HEK293 (cell line): ENCODE measurements around the gene TMEM151B.

ENCODE experiments used
- CTCF ChIA-PET: fragments of 350-600 bp; formaldehyde crosslinking; extraction: SDS; loops from one replicate; lab custom pipeline; 2021; ENCODE audit warnings: antibody characterized with exemption; lab: Yijun Ruan, JAX
- POLR2A ChIA-PET: fragments of 300-600 bp; formaldehyde crosslinking; extraction: SDS; loops from one replicate; lab custom pipeline; 2020; ENCODE audit warnings: antibody characterized with exemption, inconsistent platforms; lab: Yijun Ruan, JAX
- H3K27ac ChIP-seq: fragments of 200-500 bp; sonication (Bioruptor generic); 2 replicates; pipeline ENCODE4 v1.5.1; 2014; ENCODE audit warnings: low read depth, low read length, control low read depth, inconsistent platforms; ENCODE audit errors: extremely low read depth
- H3K36me3 ChIP-seq, 2 experiments: fragments of 200-500 bp in 1 of 2; sonication (Bioruptor generic) in 1 of 2; 1 replicate in 1 of 2; 2 replicates in 1 of 2; pipeline ENCODE4 v1.5.1; 2014 to 2017; ENCODE audit warnings: inconsistent platforms in 2 of 2, low read length in 2 of 2; ENCODE audit not compliant: control insufficient read depth in 2 of 2, insufficient read depth in 1 of 2
- H3K4me1 ChIP-seq: fragments of 200-500 bp; sonication (Bioruptor generic); 2 replicates; pipeline ENCODE4 v1.5.1; 2014; ENCODE audit warnings: mild to moderate bottlenecking, low read length, inconsistent platforms; ENCODE audit not compliant: control insufficient read depth, insufficient read depth
- H3K4me3 ChIP-seq: 2 replicates; pipeline ENCODE4 v1.5.1; 2011; ENCODE audit warnings: low read depth, mild to moderate bottlenecking, control low read depth, low read length, moderate library complexity
- H3K9me3 ChIP-seq: fragments of 200-500 bp; sonication (Bioruptor generic); 2 replicates; pipeline ENCODE4 v1.5.1; 2014; ENCODE audit warnings: low read depth, low read length, inconsistent platforms; ENCODE audit not compliant: control insufficient read depth, insufficient read depth
- BCL6B ChIP-seq: fragments of 450-650 bp; formaldehyde crosslinking; IDR thresholded peaks from 2 replicates; pipeline ENCODE4 v1.5.1; 2017; ENCODE audit warnings: missing biosample characterization, missing genetic modification characterization
- EGR2 ChIP-seq: fragments of 450-650 bp; formaldehyde crosslinking; IDR thresholded peaks from 2 replicates; pipeline ENCODE4 v1.5.1; 2016; ENCODE audit warnings: low read depth, missing biosample characterization, missing genetic modification characterization
- GFI1B ChIP-seq: fragments of 450-650 bp; formaldehyde crosslinking; IDR thresholded peaks from 2 replicates; pipeline ENCODE4 v1.5.1; 2016; ENCODE audit warnings: missing biosample characterization, missing genetic modification characterization
- GLI4 ChIP-seq: fragments of 450-650 bp; formaldehyde crosslinking; IDR thresholded peaks from 2 replicates; pipeline ENCODE4 v1.5.1; 2016; ENCODE audit warnings: missing biosample characterization, missing genetic modification characterization
- IKZF3 ChIP-seq: fragments of 450-650 bp; IDR thresholded peaks from 2 replicates; pipeline ENCODE4 v1.5.0; 2018; ENCODE audit warnings: missing biosample characterization, mild to moderate bottlenecking, missing genetic modification characterization, moderate library complexity
- KLF17 ChIP-seq: fragments of 450-650 bp; formaldehyde crosslinking; IDR thresholded peaks from 2 replicates; pipeline ENCODE4 v1.5.1; 2016; ENCODE audit warnings: missing biosample characterization, missing genetic modification characterization
- KLF7 ChIP-seq: fragments of 450-650 bp; formaldehyde crosslinking; IDR thresholded peaks from 2 replicates; pipeline ENCODE4 v1.5.1; 2016; ENCODE audit warnings: missing biosample characterization, missing genetic modification characterization, borderline replicate concordance
- SCRT2 ChIP-seq: fragments of 450-650 bp; formaldehyde crosslinking; IDR thresholded peaks from 2 replicates; pipeline ENCODE4 v1.5.1; 2016; ENCODE audit warnings: missing biosample characterization, missing genetic modification characterization
- SP3 ChIP-seq: fragments of 450-650 bp; formaldehyde crosslinking; IDR thresholded peaks from 2 replicates; pipeline ENCODE4 v1.5.1; 2016; ENCODE audit warnings: missing biosample characterization, missing genetic modification characterization
- TCF7L2 ChIP-seq: IDR thresholded peaks from 2 replicates; pipeline ENCODE4 v1.6.1; 2011; ENCODE audit warnings: low read depth, mild to moderate bottlenecking, inconsistent platforms, low read length, moderate library complexity, borderline replicate concordance
- TRIM28 ChIP-seq: IDR thresholded peaks from 2 replicates; pipeline ENCODE4 v1.6.1; 2011; ENCODE audit warnings: low read length, control low read depth, borderline replicate concordance
- ZBTB1 ChIP-seq: fragments of 450-650 bp; formaldehyde crosslinking; IDR thresholded peaks from 2 replicates; pipeline ENCODE4 v1.5.1; 2016; ENCODE audit warnings: missing biosample characterization, missing genetic modification characterization
- ZBTB21 ChIP-seq: fragments of 450-650 bp; formaldehyde crosslinking; IDR thresholded peaks from 2 replicates; pipeline ENCODE4 v1.5.1; 2017; ENCODE audit warnings: missing biosample characterization, missing genetic modification characterization
- ZIC2 ChIP-seq: fragments of 450-650 bp; formaldehyde crosslinking; IDR thresholded peaks from 2 replicates; pipeline ENCODE4 v1.5.1; 2016; ENCODE audit warnings: missing biosample characterization, missing genetic modification characterization
- ZNF23 ChIP-seq: fragments of 450-650 bp; formaldehyde crosslinking; IDR thresholded peaks from 2 replicates; pipeline ENCODE4 v1.5.1; 2016; ENCODE audit warnings: missing biosample characterization, missing genetic modification characterization, borderline replicate concordance
- ZNF335 ChIP-seq: fragments of 450-650 bp; formaldehyde crosslinking; conservative IDR thresholded peaks from 2 replicates; pipeline ENCODE4 v1.5.1; 2016; ENCODE audit warnings: missing biosample characterization, missing genetic modification characterization
- ZNF37A ChIP-seq: fragments of 450-650 bp; IDR thresholded peaks from 2 replicates; pipeline ENCODE4 v1.5.1; 2018; ENCODE audit warnings: missing biosample characterization, missing genetic modification characterization
- ZNF391 ChIP-seq: fragments of 450-650 bp; formaldehyde crosslinking; IDR thresholded peaks from 2 replicates; pipeline ENCODE4 v1.5.1; 2016; ENCODE audit warnings: low read depth, missing biosample characterization, missing genetic modification characterization, borderline replicate concordance
- ZNF426 ChIP-seq: fragments of 450-650 bp; formaldehyde crosslinking; IDR thresholded peaks from 2 replicates; pipeline ENCODE4 v1.5.1; 2017; ENCODE audit warnings: missing biosample characterization, missing genetic modification characterization, mild to moderate bottlenecking, inconsistent platforms, moderate library complexity
- ZNF501 ChIP-seq: fragments of 450-650 bp; formaldehyde crosslinking; IDR thresholded peaks from 2 replicates; pipeline ENCODE4 v1.5.1; 2016; ENCODE audit warnings: missing biosample characterization, missing genetic modification characterization
- ZNF521 ChIP-seq: fragments of 450-650 bp; formaldehyde crosslinking; IDR thresholded peaks from 2 replicates; pipeline ENCODE4 v1.5.1; 2017; ENCODE audit warnings: missing biosample characterization, mild to moderate bottlenecking, missing genetic modification characterization
- ZNF529 ChIP-seq: fragments of 450-650 bp; formaldehyde crosslinking; IDR thresholded peaks from 2 replicates; pipeline ENCODE4 v1.5.1; 2017; ENCODE audit warnings: missing genetic modification characterization, missing biosample characterization; ENCODE audit not compliant: insufficient replicate concordance
- ZNF544 ChIP-seq: fragments of 450-650 bp; formaldehyde crosslinking; IDR thresholded peaks from 2 replicates; pipeline ENCODE4 v1.5.0; 2017; ENCODE audit warnings: missing biosample characterization, missing genetic modification characterization
- ZNF561 ChIP-seq: fragments of 450-650 bp; IDR thresholded peaks from 2 replicates; pipeline ENCODE4 v1.5.1; 2018; ENCODE audit warnings: missing biosample characterization, missing genetic modification characterization, borderline replicate concordance
- ZNF624 ChIP-seq: fragments of 450-650 bp; formaldehyde crosslinking; IDR thresholded peaks from 2 replicates; pipeline ENCODE4 v1.5.1; 2017; ENCODE audit warnings: missing biosample characterization, missing genetic modification characterization
- ZNF777 ChIP-seq: fragments of 450-650 bp; formaldehyde crosslinking; IDR thresholded peaks from 2 replicates; pipeline ENCODE4 v1.5.1; 2017; ENCODE audit warnings: missing biosample characterization, missing genetic modification characterization, borderline replicate concordance
- ZSCAN16 ChIP-seq: fragments of 450-650 bp; formaldehyde crosslinking; IDR thresholded peaks from 2 replicates; pipeline ENCODE4 v1.5.1; 2016; ENCODE audit warnings: missing biosample characterization, missing genetic modification characterization
- TF ChIP-seq, protein P1 (sequence below): fragments of 450-650 bp; formaldehyde crosslinking; conservative IDR thresholded peaks from 2 replicates; pipeline ENCODE4 v1.5.1; 2016; ENCODE audit warnings: low read depth, missing biosample characterization, missing genetic modification characterization
- TF ChIP-seq, protein P2 (sequence below): fragments of 450-650 bp; formaldehyde crosslinking; IDR thresholded peaks from 2 replicates; pipeline ENCODE4 v1.5.1; 2016; ENCODE audit warnings: missing biosample characterization, missing genetic modification characterization

Gene TMEM151B

DNA sequence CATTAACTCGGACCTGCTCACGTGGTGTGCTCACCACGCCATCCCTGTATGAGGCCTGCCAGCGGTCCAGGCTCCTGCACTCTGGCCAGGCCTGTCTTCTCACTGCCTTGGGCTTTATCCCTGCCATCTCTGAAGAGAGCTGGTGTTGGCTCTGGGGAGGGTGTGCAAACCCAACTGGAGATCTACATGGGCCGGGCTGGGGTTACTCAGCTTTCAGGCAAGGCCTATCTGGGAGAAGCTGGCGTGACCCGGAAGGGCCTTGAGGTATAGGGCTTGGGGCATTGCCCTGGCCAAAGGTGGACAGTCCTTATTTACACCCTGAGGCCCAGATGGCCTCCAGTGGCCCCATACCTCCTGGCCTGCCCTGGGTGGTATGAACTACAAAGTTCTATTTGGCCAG, 41.8 kb upstream of the TMEM151B start:
- Histone ChIP-seq H3K9me3 (no peaks in the 10 kb centered on the region), H3K4me1 (peaks cover 13% of the 10 kb centered on the region), H3K27ac (no peak overlapping the region), H3K4me3 (no peak overlapping the region), H3K36me3 (peaks cover 0 to 51% of the 10 kb centered on the region in 2 experiments; a peak in 2 of 3 replicates)
- no peak for TF ChIP-seq KLF7 (tag by site-specific recombination)
- TF ChIP-seq, protein P1, sequence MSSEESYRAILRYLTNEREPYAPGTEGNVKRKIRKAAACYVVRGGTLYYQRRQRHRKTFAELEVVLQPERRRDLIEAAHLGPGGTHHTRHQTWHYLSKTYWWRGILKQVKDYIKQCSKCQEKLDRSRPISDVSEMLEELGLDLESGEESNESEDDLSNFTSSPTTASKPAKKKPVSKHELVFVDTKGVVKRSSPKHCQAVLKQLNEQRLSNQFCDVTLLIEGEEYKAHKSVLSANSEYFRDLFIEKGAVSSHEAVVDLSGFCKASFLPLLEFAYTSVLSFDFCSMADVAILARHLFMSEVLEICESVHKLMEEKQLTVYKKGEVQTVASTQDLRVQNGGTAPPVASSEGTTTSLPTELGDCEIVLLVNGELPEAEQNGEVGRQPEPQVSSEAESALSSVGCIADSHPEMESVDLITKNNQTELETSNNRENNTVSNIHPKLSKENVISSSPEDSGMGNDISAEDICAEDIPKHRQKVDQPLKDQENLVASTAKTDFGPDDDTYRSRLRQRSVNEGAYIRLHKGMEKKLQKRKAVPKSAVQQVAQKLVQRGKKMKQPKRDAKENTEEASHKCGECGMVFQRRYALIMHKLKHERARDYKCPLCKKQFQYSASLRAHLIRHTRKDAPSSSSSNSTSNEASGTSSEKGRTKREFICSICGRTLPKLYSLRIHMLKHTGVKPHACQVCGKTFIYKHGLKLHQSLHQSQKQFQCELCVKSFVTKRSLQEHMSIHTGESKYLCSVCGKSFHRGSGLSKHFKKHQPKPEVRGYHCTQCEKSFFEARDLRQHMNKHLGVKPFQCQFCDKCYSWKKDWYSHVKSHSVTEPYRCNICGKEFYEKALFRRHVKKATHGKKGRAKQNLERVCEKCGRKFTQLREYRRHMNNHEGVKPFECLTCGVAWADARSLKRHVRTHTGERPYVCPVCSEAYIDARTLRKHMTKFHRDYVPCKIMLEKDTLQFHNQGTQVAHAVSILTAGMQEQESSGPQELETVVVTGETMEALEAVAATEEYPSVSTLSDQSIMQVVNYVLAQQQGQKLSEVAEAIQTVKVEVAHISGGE = no peak
- no peak for TF ChIP-seq SCRT2 (tag by site-specific recombination)
- TF ChIP-seq ZNF529 (tag by site-specific recombination) = no peak
- TF ChIP-seq ZNF777 (tag by site-specific recombination) = no peak
- TF ChIP-seq ZIC2 (tag by site-specific recombination) = no peak
- no peak for TF ChIP-seq ZBTB1 (tag by site-specific recombination)
- no peak for TF ChIP-seq ZNF624 (tag by site-specific recombination)
- no peak for TF ChIP-seq KLF17
- no peak for TF ChIP-seq ZNF335 (tag by site-specific recombination)
- no peak for TF ChIP-seq BCL6B (tag by site-specific recombination)
- TF ChIP-seq ZNF521 (tag by site-specific recombination) = no peak
- no peak for TF ChIP-seq ZNF426
- TF ChIP-seq ZSCAN16 = no peak
- no peak for TF ChIP-seq TRIM28
- no peak for TF ChIP-seq GFI1B (tag by site-specific recombination)
- no peak for TF ChIP-seq ZBTB21 (tag by site-specific recombination)
- no peak for TF ChIP-seq ZNF37A (tag by site-specific recombination)
- POLR2A ChIA-PET = interaction anchor here (0.6 to 1.3 kb wide), 2 partner anchors 9 to 20 kb away, joined by 4 read pairs; no protein-coding TSS in a partner anchor
- CTCF ChIA-PET = interaction anchor here (0.9 to 11.1 kb wide), 4 partner anchors 8 to 55 kb away, joined by 3 to 148 read pairs (median 12); no protein-coding TSS in a partner anchor

- CTCF ChIA-PET = interaction anchor here (2.1 to 11.1 kb wide), 3 partner anchors 8 to 56 kb away, joined by 8 to 148 read pairs (median 15); no protein-coding TSS in a partner anchor
- TF ChIP-seq TCF7L2 (no peak), EGR2 (no peak), ZNF391 (tag by site-specific recombination) (no peak), SP3 (tag by site-specific recombination) (no peak), GLI4 (no peak), ZNF501 (tag by site-specific recombination) (no peak), ZNF561 (tag by site-specific recombination) (no peak), ZNF23 (tag by site-specific recombination) (no peak), ZNF544 (tag by site-specific recombination) (no peak), IKZF3 (tag by site-specific recombination) (no peak)
- TF ChIP-seq, protein P2, sequence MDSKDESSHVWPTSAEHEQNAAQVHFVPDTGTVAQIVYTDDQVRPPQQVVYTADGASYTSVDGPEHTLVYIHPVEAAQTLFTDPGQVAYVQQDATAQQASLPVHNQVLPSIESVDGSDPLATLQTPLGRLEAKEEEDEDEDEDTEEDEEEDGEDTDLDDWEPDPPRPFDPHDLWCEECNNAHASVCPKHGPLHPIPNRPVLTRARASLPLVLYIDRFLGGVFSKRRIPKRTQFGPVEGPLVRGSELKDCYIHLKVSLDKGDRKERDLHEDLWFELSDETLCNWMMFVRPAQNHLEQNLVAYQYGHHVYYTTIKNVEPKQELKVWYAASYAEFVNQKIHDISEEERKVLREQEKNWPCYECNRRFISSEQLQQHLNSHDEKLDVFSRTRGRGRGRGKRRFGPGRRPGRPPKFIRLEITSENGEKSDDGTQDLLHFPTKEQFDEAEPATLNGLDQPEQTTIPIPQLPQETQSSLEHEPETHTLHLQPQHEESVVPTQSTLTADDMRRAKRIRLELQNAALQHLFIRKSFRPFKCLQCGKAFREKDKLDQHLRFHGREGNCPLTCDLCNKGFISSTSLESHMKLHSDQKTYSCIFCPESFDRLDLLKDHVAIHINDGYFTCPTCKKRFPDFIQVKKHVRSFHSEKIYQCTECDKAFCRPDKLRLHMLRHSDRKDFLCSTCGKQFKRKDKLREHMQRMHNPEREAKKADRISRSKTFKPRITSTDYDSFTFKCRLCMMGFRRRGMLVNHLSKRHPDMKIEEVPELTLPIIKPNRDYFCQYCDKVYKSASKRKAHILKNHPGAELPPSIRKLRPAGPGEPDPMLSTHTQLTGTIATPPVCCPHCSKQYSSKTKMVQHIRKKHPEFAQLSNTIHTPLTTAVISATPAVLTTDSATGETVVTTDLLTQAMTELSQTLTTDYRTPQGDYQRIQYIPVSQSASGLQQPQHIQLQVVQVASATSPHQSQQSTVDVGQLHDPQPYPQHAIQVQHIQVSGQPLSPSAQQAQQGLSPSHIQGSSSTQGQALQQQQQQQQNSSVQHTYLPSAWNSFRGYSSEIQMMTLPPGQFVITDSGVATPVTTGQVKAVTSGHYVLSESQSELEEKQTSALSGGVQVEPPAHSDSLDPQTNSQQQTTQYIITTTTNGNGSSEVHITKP = no peak
Measured at GRCh38 chr6:44228836-44229235, 41.4 kb upstream of the TMEM151B start.

More at GRCh38 chr6:44228836-44229235, 41.4 kb upstream of the TMEM151B start:
- peaks cover 13% of the 10 kb centered on the region for H3K4me1 ChIP-seq
- H3K9me3 ChIP-seq = no peaks in the 10 kb centered on the region
- POLR2A ChIA-PET = no interaction called here
- no peak overlapping the region for H3K4me3 ChIP-seq
- peaks cover 3 to 55% of the 10 kb centered on the region in 2 experiments; a peak in 2 of 3 replicates for H3K36me3 ChIP-seq
- no peak overlapping the region for H3K27ac ChIP-seq
